Suprapubic skin (tissue), 4 donors: ENCODE measurements around the gene NKX1-2. TPM values are rescaled to one million over a fixed set of nuclear protein-coding genes. Genes with fewer than 3 reads are reported as not detected.

ENCODE experiments used
- DNase-seq, 2 donors: peaks; one replicate each; pipeline ENCODE4 v3.0.0-alpha.2; 2019; ENCODE audit warnings: low spot score in 2 of 2
- H3K27ac ChIP-seq: fragments of 200-600 bp; sonication (generic); one replicate; pipeline ENCODE4 v1.5.1; 2019
- H3K27me3 ChIP-seq: fragments of 200-600 bp; sonication (generic); one replicate; pipeline ENCODE4 v1.5.1; 2019
- H3K36me3 ChIP-seq: fragments of 200-600 bp; sonication (generic); one replicate; pipeline ENCODE4 v1.5.1; 2019
- H3K4me1 ChIP-seq: fragments of 200-600 bp; sonication (generic); one replicate; pipeline ENCODE4 v1.5.1; 2019
- H3K4me3 ChIP-seq: fragments of 200-600 bp; sonication (generic); one replicate; pipeline ENCODE4 v1.5.1; 2019; ENCODE audit warnings: mild to moderate bottlenecking
- H3K9me3 ChIP-seq: fragments of 200-600 bp; sonication (generic); one replicate; pipeline ENCODE4 v1.5.1; 2019
- EP300 ChIP-seq: sonication (generic); formaldehyde crosslinking; IDR thresholded peaks from one replicate; pipeline ENCODE4 v1.6.1; 2017; ENCODE audit warnings: antibody characterized with exemption
- POLR2A ChIP-seq, 2 donors: fragments of 450-650 bp; IDR thresholded peaks; one replicate each; pipeline ENCODE4 v1.6.1; 2017; ENCODE audit warnings: antibody characterized with exemption in 2 of 2, mild to moderate bottlenecking in 2 of 2, moderate library complexity in 2 of 2
- POLR2AphosphoS5 ChIP-seq, 3 donors: sonication (generic); formaldehyde crosslinking; IDR thresholded peaks; one replicate each; pipeline ENCODE4 v1.6.1; 2017; ENCODE audit warnings: antibody characterized with exemption in 3 of 3
- WGBS: methylation state at CpG from one replicate; pipeline ENCODE4 v1.1.5; 2018; 5-methylcytosine and 5-hydroxymethylcytosine counted together
- total RNA-seq, 4 donors: library from RNA; depleted of rRNA; stranded (reverse); fragments of >200 nt; gene quantifications; one replicate each; pipeline ENCODE4 v1.1.0, GENCODE V29; 2016
- TF ChIP-seq, protein P1 (sequence below), 2 donors: fragments of 200-600 bp in 1 of 2; fragments of 450-650 bp in 1 of 2; sonication (generic) in 1 of 2; IDR thresholded peaks; one replicate each; pipeline ENCODE4 v1.5.1; 2016 to 2019; ENCODE audit warnings: antibody characterized with exemption in 2 of 2, mild to moderate bottlenecking in 1 of 2, moderate library complexity in 1 of 2

Gene NKX1-2
- total RNA-seq, 4 donors from 2014 or later = 0.56 to 3.3 (median 1.0) TPM

DNA sequence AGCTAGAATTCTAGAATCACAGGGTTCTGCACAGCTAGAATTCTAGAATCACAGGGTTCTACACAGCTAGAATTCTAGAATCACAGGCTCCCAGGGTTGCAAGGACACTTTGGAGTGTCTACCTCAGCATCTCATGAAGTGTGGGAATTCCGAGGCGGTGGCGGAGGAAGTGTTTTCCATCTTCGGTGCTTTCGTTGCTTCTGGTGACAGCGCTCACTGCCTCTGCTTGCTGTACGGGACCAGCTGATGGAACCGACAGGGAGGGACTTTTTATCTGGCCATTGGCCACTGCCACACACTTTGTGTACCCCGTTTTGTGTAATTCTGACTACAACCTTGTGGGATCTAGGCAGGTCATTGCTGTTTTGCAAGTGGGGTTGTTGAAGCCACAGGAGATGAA, 41.3 kb upstream of the NKX1-2 start:
- Histone ChIP-seq H3K36me3 (peaks cover 7% of the 10 kb centered on the region), H3K9me3 (no peaks in the 10 kb centered on the region), H3K27ac (no peak overlapping the region), H3K4me3 (no peak overlapping the region), H3K4me1 (peaks cover 7% of the 10 kb centered on the region), H3K27me3 (no peaks in the 10 kb centered on the region)
- WGBS = 94% methylated on average over 9 of the region's 9 CpGs
- no peak for DNase-seq
- no peak for TF ChIP-seq POLR2AphosphoS5 (IDR thresholded peaks at IDR 0.05)
- TF ChIP-seq EP300 = no peak
- no peak for TF ChIP-seq POLR2A (IDR thresholded peaks at IDR 0.05)
- TF ChIP-seq, protein P1, sequence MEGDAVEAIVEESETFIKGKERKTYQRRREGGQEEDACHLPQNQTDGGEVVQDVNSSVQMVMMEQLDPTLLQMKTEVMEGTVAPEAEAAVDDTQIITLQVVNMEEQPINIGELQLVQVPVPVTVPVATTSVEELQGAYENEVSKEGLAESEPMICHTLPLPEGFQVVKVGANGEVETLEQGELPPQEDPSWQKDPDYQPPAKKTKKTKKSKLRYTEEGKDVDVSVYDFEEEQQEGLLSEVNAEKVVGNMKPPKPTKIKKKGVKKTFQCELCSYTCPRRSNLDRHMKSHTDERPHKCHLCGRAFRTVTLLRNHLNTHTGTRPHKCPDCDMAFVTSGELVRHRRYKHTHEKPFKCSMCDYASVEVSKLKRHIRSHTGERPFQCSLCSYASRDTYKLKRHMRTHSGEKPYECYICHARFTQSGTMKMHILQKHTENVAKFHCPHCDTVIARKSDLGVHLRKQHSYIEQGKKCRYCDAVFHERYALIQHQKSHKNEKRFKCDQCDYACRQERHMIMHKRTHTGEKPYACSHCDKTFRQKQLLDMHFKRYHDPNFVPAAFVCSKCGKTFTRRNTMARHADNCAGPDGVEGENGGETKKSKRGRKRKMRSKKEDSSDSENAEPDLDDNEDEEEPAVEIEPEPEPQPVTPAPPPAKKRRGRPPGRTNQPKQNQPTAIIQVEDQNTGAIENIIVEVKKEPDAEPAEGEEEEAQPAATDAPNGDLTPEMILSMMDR (IDR thresholded peaks at IDR 0.05) = no peak

GRCh38 chr10:124486635-124487034, 36.8 kb upstream of the NKX1-2 start:
- Histone ChIP-seq H3K4me3 (no peak overlapping the region), H3K27me3 (no peaks in the 10 kb centered on the region), H3K4me1 (no peaks in the 10 kb centered on the region), H3K9me3 (no peaks in the 10 kb centered on the region), H3K27ac (no peak overlapping the region), H3K36me3 (peaks cover 7% of the 10 kb centered on the region)
- DNase-seq = no peak
- TF ChIP-seq EP300 (no peak), POLR2A (IDR thresholded peaks at IDR 0.05) (no peak), POLR2AphosphoS5 (IDR thresholded peaks at IDR 0.05) (no peak)
- TF ChIP-seq, protein P1 (IDR thresholded peaks at IDR 0.05) = no peak
- 100% methylated on average over 5 of the region's 6 CpGs for WGBS

DNA sequence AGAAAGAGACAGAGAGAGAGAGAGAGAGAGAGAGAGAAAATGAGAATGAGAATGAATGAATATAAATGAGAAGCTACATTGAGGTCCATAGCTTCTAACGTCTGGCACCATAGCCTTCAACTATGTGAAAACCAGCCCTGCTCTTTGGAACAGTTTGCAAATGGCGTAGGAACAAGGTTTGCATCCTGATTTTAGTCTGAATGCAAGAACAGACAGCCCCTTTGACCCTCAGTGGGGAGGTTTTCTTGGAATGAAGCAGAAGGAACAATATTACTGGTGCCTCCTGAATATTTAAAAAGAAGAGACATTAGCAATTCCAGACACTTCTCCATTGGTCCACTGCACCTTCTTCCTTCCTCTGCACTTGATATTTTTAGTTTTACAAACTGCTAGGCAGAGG, 34.8 kb upstream of the NKX1-2 start:
- Histone ChIP-seq H3K9me3 (no peaks in the 10 kb centered on the region), H3K4me3 (no peak overlapping the region), H3K36me3 (no peaks in the 10 kb centered on the region), H3K27me3 (no peaks in the 10 kb centered on the region), H3K27ac (no peak overlapping the region), H3K4me1 (no peaks in the 10 kb centered on the region)
- TF ChIP-seq POLR2A (IDR thresholded peaks at IDR 0.05) (no peak), POLR2AphosphoS5 (IDR thresholded peaks at IDR 0.05) (no peak), EP300 (no peak)
- TF ChIP-seq, protein P1 (IDR thresholded peaks at IDR 0.05) = no peak
- DNase-seq = no peak
- 78% methylated on average over 2 of the region's 2 CpGs for WGBS

- TF ChIP-seq, protein P1 (IDR thresholded peaks at IDR 0.05) = no peak
- TF ChIP-seq POLR2A (IDR thresholded peaks at IDR 0.05) = no peak
- no peak for TF ChIP-seq EP300
- TF ChIP-seq POLR2AphosphoS5 (IDR thresholded peaks at IDR 0.05) = no peak
- DNase-seq = no peak
- WGBS = 100% methylated on average over 1 of the region's 17 CpGs
Observed at GRCh38 chr10:124484031-124484430, 34.2 kb upstream of the NKX1-2 start.

DNA sequence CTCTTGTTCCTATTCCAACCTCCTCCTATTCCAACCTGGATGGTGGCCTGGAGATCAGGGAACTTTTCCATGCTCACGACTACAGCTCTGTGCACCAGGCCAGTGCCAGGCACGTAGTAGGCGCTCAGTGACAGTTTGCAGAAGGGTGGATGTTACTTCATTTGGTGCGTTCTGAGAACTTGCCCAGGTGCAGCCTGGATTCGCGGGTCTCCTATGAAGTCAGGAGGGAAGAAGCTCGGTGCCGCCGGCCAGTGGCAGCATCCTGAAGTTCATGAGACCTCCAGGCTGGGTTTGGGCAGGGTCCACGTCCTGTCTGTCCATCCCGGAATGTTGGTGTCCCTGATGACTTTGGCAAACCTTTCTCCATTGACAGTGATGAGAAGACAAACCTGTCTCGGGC, 33.0 kb upstream of the NKX1-2 start:
- no peak for TF ChIP-seq POLR2AphosphoS5 (IDR thresholded peaks at IDR 0.05)

More at GRCh38 chr10:124484031-124484430, 34.2 kb upstream of the NKX1-2 start:
- Histone ChIP-seq H3K27me3 (no peaks in the 10 kb centered on the region), H3K4me1 (no peaks in the 10 kb centered on the region), H3K36me3 (no peaks in the 10 kb centered on the region), H3K4me3 (no peak overlapping the region), H3K9me3 (no peaks in the 10 kb centered on the region), H3K27ac (no peak overlapping the region)

GRCh38 chr10:124482236-124482800, 32.5 kb upstream of the NKX1-2 start:
- no peaks in the 10 kb centered on the region for H3K36me3 ChIP-seq
- 85% methylated on average over 10 of the region's 10 CpGs for WGBS
- H3K4me3 ChIP-seq = no peak overlapping the region
- TF ChIP-seq, protein P1 (IDR thresholded peaks at IDR 0.05) = no peak
- no peak for TF ChIP-seq POLR2A (IDR thresholded peaks at IDR 0.05)
- TF ChIP-seq EP300 = no peak
- TF ChIP-seq POLR2AphosphoS5 (IDR thresholded peaks at IDR 0.05) = no peak
- no peaks in the 10 kb centered on the region for H3K4me1 ChIP-seq
- no peaks in the 10 kb centered on the region for H3K27me3 ChIP-seq
- no peak overlapping the region for H3K27ac ChIP-seq
- no peaks in the 10 kb centered on the region for H3K9me3 ChIP-seq
- no peak for DNase-seq

More for the DNA sequence above, 33.0 kb upstream of the NKX1-2 start:
- H3K9me3 ChIP-seq = no peaks in the 10 kb centered on the region
- no peaks in the 10 kb centered on the region for H3K36me3 ChIP-seq
- WGBS = 94% methylated on average over 12 of the region's 12 CpGs
- no peaks in the 10 kb centered on the region for H3K4me1 ChIP-seq
- H3K27me3 ChIP-seq = no peaks in the 10 kb centered on the region
- no peak overlapping the region for H3K27ac ChIP-seq
- no peak overlapping the region for H3K4me3 ChIP-seq
- DNase-seq = no peak
